Stimulated activated CD4-positive, alpha-beta T cell treated with anti-CD3 and anti-CD28 coated beads, Interleukin-2, amount 100 ng/mL, for 48 hours (primary cell): Measurements from ENCODE around the gene FCAMR.

ENCODE experiments used
- DNase-seq, 2 donors: peaks; one replicate each; pipeline ENCODE4 v3.0.0-alpha.2; 2020

Gene FCAMR

GRCh38 chr1:206970446-206970845 is at the start of gene FCAMR:
Gene FCAMR, minus strand, starts transcription at chr1:206970460. Its CDS starts 335 bp downstream, at chr1:206970125.
- DNase-seq: no peak

- no peak for DNase-seq
Observed at GRCh38 chr1:207019661-207020060, 49.4 kb upstream of the FCAMR start.

- DNase-seq: no peak
Observed at GRCh38 chr1:207019161-207019560, 48.9 kb upstream of the FCAMR start.

DNA sequence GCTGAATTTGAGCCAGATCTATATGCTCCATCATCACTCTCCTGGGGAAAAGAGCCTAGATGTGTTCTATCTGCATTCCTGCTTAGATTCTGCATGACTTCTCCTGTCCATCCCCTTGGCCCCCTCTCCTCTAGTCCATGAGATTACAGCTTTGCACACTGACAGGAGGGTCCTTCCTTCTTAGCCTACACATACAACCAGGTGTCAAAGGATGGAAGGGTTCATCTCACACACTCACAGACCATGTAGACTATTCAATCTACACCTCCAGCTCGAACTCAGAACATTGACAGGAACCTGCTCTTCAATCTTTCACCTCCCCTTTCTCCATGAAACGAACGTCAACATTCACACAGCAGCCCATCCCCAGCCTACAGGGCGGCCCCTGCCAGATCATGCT is 48.4 kb upstream of the FCAMR start:
- DNase-seq: no peak

DNA sequence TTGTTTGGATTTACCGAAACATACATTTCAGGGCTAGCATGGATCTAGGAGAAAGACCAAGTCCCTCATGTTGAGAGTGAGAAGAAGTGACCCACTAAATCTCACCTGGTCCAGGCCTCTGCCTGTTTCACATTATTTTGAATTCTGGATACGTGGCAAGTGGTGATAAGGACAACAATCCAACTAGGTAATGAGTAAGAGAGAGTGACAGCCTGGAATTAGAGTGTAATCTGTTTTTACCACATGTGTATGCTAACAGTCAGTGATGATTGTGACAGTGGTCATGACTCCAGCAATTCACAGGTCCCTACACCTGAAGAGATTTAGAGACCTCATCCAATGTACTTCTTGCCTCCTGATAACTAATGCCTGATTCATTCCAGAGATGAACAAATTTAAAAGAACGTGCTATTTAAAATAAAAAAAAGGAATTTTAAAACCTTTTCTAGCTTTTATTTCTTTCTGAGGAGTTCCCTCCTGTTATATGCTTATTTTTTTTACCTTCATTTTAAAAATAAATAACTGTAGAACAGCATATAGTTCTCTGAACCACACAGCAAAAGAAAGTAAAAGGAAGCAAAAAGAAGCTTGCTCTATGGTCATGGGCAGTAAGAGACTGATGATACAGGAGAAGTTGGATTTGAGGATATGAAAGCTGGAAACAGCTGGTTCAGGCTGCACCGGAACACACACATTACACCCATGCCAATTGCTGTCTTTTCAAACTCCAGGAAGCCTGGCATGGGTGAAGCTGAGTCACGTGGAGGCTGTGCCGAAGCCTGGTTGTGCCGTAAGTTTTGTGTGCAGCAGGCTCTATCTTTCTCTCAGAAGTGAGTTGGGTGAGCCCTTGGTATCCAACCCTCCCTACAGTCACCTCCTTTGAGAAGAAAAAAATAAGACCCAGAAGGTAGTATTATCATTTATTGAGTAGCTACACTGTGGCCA is 47.6 kb upstream of the FCAMR start:
- DNase-seq: no peak

DNA sequence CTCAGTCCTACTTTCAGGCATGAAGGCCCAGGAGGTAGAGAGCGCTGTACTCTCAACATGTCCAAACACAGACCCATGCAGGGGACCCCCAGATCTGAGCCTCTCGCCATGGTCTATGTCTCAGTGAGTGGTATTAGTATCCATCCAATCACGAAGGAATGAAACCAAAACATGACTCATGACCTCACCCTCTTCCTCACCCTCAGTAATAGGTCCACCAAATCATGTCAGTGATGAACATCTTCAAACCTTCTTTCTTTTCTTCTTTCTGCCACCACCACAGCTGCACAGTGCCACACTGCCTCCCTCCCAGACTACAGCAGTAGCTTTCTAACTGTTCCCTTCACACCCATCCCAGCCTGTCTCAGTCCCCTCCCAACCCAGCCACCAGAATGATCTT is 45.5 kb upstream of the FCAMR start:
- DNase-seq: no peak

GRCh38 chr1:207014728-207015127 is 44.5 kb upstream of the FCAMR start:
- no peak for DNase-seq

DNA sequence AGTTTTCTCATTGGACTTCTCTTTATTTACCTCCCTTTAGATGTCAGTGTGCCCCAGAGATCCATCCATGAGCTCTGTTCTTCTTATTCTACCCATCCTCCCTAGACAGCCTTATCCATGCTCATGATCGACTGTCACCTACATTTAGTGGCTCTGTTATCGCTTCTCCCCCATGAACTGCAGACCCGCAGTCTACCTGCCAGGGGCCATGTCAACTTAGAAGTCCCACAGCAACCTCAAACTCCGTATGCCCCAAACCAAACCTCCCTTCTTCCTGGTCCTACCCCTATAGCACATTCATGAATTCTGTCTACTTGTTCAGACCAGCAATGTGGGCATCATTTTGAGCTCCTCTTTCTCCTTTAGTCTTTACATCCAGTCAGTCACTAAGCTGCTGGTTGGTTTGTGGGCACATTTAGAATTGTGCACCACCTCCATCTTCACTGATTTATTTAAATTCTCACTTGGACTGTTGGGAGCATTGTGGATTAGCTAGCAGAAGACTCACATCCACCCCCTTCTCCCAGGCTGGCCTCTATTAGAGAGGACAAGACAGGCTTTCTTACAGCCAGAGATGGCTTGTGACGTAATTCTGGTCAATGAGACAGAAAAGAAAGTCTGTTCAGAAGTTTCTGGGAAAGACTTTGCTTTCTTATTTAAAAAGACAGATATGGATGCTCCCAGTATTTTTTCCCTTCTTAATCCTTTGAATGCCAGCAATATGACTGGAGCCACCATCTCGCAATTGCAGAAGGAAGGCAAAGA is 43.2 kb upstream of the FCAMR start:
- no peak for DNase-seq

- no peak for DNase-seq
Observed at GRCh38 chr1:207010726-207011125, 40.5 kb upstream of the FCAMR start.

GRCh38 chr1:207009945-207010344 is 39.7 kb upstream of the FCAMR start:
- no peak for DNase-seq

DNA sequence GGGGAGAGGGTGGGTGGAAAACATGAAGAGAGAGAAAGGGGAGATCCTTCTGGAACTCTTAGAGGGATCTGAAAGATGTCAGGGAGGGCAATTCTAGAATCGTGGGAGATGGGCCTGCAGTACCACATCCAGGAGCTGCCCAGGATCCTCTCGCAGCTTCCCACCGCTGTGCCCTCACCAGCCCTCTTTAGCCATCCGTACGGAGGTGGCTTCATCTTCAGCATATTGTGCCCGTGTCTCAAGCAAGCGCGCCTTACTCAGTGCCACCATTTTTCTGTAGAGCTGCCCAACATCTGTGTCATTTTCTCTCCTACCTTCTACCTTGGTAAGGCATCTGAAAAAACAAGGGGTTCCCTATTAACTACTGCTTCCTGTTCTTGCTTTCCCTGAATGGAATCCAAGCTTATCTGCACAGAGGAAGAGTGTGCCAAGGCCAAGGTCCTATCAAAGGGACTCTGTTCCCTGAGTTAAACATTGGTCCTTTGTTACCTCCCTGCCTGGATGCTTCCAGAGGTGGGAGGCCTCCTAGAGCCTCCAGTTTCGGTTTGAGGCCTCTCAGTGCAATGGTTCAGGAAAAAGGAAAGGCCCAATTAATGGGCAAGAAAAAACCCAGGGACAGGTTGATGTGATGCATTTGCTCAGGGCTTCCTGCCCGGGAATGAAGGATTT is 39.1 kb upstream of the FCAMR start:
- DNase-seq: no peak

DNA sequence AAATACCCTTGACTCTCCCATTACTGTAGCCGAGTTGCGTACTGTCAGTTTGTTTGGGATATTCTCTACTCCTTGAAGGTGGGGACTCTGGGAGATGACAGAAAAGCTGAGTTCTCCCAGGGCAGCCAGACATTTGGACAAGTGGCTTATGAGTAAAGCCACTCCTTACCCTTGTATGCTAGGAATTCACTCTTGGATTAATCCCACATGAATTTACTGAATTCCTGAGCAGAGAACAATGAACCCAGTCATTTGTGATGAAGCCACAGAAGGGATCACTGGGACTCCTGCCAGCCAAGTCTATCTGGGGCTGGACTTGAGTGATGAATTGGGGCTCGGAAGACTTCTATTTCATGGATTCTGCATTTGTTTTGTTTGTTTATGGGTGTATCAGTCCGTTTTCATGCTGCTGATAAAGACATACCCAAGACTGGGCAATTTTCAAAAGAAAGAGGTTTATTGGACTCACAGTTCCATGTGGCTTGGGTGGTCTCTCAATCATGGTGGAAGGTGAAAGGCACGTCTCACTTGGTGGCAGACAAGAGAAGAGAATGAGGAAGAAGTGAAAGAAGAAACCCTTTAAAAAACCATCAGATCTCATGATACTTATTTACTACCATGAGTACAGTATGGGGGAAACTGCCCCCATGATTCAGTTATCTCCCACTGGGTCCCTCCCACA is 37.2 kb upstream of the FCAMR start:
- no peak for DNase-seq

- DNase-seq: no peak
Observed at GRCh38 chr1:207006914-207007313, 36.7 kb upstream of the FCAMR start.

DNA sequence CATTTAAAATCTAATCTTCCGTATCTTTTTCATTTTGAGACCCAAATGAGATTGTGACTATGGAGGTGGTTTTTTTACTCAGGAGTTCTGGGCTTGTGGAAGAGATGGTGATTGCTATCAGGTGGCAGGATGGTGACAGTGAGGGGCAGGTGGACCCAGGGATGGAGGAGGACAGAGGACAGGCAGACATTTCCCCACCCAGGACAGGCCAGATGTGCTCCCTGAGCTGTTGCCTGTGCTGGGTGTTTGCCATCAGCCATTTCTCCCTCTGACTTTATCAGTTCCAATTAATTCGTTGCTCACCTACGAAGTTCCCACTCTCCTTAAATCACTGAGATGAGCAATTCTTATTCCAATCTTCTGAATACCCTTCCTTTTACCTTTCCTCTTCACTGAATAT is 35.8 kb upstream of the FCAMR start:
- no peak for DNase-seq

DNA sequence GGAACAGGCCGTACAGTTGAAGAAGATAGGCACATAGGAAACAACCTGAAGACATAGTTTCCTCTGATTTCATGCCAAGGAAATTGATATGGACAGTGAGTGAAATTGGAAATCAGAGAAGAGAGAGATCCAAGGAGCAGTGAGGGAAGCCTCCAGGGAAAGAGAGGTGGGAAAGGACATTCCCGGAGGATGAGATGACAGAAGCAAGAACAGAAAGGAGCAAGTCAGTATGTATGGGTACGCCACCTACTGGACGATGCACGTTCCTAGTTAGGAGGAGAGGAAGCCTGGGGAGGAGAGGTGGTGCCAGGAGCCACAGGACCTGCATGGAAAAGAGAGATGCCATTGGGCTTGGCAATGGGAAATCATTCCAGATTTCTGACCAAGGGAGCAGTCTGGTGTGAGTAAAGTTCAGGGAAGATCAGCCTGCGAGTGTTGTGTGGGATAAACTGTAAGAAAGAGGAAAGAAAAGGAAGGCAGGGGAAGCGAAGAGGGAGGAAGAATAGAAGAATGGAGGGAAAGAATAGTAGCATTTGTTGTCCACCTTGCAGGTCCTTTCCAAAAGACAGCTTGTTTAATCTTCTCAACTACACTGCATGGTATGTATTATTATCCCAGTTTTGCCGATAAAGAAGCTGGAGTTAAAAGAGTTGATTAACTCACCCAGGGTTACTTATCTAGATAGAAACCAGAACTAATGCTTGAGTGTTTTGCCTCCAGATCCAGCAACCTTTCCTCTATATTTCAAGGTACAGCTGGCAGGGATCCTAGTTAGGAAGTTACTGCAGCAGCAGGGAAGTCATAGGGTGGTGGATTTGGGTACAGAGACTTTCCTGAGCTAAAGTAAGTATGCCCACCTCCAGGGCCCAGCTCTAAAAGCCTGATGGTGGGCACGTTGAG is 34.9 kb upstream of the FCAMR start:
- peak; percentile 22 to 40 for DNase-seq

- DNase-seq: no peak
Observed at GRCh38 chr1:207003210-207003609, 33.0 kb upstream of the FCAMR start.

GRCh38 chr1:207002724-207003146 is 32.5 kb upstream of the FCAMR start:
- DNase-seq: no peak

DNA sequence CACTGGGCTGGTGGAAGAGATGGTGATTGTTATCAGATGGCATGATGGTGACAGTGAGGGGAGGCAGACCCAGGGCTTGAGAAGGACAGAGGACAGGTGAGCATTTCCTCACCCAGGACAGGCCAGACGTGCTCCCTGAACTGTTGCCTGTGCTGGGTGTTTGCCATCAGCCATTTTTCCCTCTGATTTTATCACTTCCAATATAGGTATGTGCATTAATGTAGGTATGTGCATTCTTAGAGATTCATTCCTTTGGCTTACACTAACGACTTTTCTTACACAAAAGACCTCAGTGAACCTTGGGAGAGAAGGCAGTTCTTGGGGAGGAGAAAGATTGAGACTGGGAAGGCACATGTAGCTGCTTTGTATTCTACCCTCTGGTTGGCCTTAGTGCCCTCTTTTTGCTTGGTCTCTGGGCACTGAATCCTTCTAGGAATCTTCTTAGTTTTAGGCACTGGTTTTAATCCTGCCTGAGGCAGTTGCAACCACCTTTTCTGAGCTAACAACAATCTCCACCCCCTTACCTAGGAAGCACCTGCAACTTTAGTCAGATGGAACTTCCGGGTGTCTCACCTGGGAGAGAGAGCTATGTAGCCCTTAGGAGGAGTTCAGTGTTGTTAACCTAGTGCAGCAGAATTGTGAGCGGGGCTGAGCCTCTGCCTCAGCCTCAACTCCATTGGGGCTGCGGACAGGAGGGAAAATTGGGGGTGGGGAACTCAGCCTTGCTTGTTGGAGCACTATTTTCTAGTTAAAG is 31.4 kb upstream of the FCAMR start:
- DNase-seq: no peak

DNA sequence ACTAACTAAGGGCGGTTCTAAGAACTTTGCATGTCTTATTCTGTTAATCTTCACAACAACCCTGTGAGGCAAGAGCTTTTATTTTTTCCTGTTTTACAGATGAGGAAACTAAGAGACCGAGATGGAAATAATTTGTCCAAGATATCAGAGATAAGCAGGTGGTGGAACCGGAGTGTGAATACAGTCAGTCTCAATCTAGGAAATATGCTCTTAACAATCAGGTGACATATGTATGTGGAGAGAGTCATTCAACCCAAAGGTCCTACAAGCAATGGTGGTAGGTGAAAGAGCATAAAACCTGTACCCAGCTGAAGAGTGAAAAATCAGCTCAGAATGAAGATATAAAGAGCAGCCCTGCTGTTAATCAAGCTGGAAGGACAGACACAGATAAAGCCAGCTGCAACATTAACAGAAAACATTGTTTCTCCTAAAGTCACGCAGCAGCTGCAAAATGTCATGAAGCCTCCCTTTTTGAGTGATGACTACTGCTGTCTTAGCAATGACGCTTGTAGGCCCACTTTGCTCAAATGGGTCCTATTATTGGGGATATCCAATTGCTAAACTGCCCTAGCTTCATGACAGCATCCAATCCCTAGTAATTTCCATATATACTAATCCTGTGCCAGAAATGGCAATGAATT is 30.5 kb upstream of the FCAMR start:
- DNase-seq: no peak

DNA sequence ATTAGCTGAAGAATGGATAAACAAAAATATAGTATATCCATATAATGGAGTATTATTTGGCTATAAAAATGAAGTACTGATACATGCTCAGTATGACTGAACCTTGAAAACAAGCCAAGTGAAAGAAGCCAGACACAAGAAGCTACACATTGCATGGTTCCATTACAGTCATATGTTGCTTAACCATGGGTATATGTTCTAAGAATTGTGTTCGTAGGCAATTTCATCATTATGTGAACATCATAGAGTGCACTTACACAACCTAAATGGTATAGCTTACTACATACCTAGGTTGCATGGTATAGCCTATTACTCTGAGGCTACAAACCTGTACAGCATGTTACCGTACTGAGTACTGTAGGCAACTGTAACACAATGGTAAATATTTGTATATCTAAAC is 28.6 kb upstream of the FCAMR start:
- DNase-seq: no peak
